Suppressor macrophage treated with lipopolysaccharide for 1 hour (primary cell): ENCODE measurements around the gene TBC1D17.
A peak's percentile ranks its signal among the peaks of the same experiment; 100 is the strongest.

Experiments used
- DNase-seq, 3 donors: peaks; one replicate each; pipeline ENCODE4 v3.0.0-alpha.2; 2020 to 2022

TBC1D17 gene

GRCh38 chr19:49879243-49879963 is 1.9 kb downstream of the TBC1D17 start:
- peak in 2 of 3 donors; percentile 47 to 54 for DNase-seq

- DNase-seq: peak in 1 of 3 donors; percentile 38
Observed at GRCh38 chr19:49880162-49880869, 2.8 kb downstream of the TBC1D17 start.

GRCh38 chr19:49881186-49881585 is 3.7 kb downstream of the TBC1D17 start:
- DNase-seq: no peak

GRCh38 chr19:49881672-49882394 is 4.3 kb downstream of the TBC1D17 start:
- peak in 2 of 3 donors; percentile 33 to 51 for DNase-seq

GRCh38 chr19:49882643-49883042 is 5.1 kb downstream of the TBC1D17 start:
- DNase-seq: no peak

- DNase-seq: no peak
Observed at GRCh38 chr19:49883094-49883493, 5.6 kb downstream of the TBC1D17 start.

GRCh38 chr19:49884109-49884508 is 6.6 kb downstream of the TBC1D17 start:
- no peak for DNase-seq

- no peak for DNase-seq
Observed at GRCh38 chr19:49884760-49885159, 7.3 kb downstream of the TBC1D17 start.

- DNase-seq: no peak
Observed at GRCh38 chr19:49887037-49887664, 9.6 kb downstream of the TBC1D17 start.

- peak in 1 of 3 donors; percentile 52 for DNase-seq
Observed at GRCh38 chr19:49887665-49888509, 10.4 kb downstream of the TBC1D17 start.

- DNase-seq: no peak
Observed at GRCh38 chr19:49888510-49888824, 11.0 kb downstream of the TBC1D17 start.

- DNase-seq: no peak
Observed at GRCh38 chr19:49889038-49889686, 11.7 kb downstream of the TBC1D17 start.

- peak; percentile 74 to 88 (median 83) for DNase-seq
Observed at GRCh38 chr19:49889687-49890348, 12.3 kb downstream of the TBC1D17 start.

GRCh38 chr19:49890349-49891311 is 13.1 kb downstream of the TBC1D17 start:
- DNase-seq: peak in 1 of 3 donors; percentile 64

GRCh38 chr19:49891393-49891792 is 13.9 kb downstream of the TBC1D17 start:
- no peak for DNase-seq

- no peak for DNase-seq
Observed at GRCh38 chr19:49892716-49893115, 15.2 kb downstream of the TBC1D17 start.

GRCh38 chr19:49894011-49894664 is 16.6 kb downstream of the TBC1D17 start:
- no peak for DNase-seq

GRCh38 chr19:49894879-49895565 is 17.5 kb downstream of the TBC1D17 start:
- DNase-seq: peak; percentile 94 to 96 (median 94)
